ENCODE measurements around the gene VSX1.

- TF ChIP-seq, protein P1, sequence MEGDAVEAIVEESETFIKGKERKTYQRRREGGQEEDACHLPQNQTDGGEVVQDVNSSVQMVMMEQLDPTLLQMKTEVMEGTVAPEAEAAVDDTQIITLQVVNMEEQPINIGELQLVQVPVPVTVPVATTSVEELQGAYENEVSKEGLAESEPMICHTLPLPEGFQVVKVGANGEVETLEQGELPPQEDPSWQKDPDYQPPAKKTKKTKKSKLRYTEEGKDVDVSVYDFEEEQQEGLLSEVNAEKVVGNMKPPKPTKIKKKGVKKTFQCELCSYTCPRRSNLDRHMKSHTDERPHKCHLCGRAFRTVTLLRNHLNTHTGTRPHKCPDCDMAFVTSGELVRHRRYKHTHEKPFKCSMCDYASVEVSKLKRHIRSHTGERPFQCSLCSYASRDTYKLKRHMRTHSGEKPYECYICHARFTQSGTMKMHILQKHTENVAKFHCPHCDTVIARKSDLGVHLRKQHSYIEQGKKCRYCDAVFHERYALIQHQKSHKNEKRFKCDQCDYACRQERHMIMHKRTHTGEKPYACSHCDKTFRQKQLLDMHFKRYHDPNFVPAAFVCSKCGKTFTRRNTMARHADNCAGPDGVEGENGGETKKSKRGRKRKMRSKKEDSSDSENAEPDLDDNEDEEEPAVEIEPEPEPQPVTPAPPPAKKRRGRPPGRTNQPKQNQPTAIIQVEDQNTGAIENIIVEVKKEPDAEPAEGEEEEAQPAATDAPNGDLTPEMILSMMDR (IDR thresholded peaks at IDR 0.05) = no peak
- no peak for TF ChIP-seq POLR2A (IDR thresholded peaks at IDR 0.05)
Observed at GRCh38 chr20:25084626-25085187, 2.8 kb upstream of the VSX1 start.
